D721Med (cell line): Measurements from ENCODE around the gene PRKN.

Experiments
- DNase-seq: peaks from one replicate; pipeline ENCODE4 v3.0.0; 2011; ENCODE audit warnings: low spot score; ENCODE audit not compliant: insufficient read length
- FAIRE-seq: peaks from 2 replicates; lab custom pipeline; 2011; peaks lifted over from hg19 to GRCh38; lab: Jason Lieb, UNC
- CTCF ChIP-seq: IDR thresholded peaks from 2 replicates; pipeline ENCODE4 v1.5.1; 2012; ENCODE audit warnings: mild to moderate bottlenecking, control low read depth; ENCODE audit not compliant: insufficient read depth; ENCODE audit errors: missing control alignments

PRKN gene

GRCh38 chr6:162697872-162698403 lies 29.6 kb downstream of the PRKN start:
- no peak for FAIRE-seq
- DNase-seq: no peak
- TF ChIP-seq CTCF: no peak

GRCh38 chr6:162690158-162690557 lies 37.4 kb downstream of the PRKN start:
- DNase-seq (no peak), FAIRE-seq (no peak)
- no peak for TF ChIP-seq CTCF

- DNase-seq (no peak), FAIRE-seq (no peak)
- no peak for TF ChIP-seq CTCF
These were observed 38.7 kb downstream of the PRKN start for GRCh38 chr6:162688751-162689345.

- no peak for DNase-seq
- TF ChIP-seq CTCF: no peak
- FAIRE-seq: no peak
These were observed 42.0 kb downstream of the PRKN start for GRCh38 chr6:162685586-162685985.

- FAIRE-seq: no peak
- DNase-seq: no peak
- no peak for TF ChIP-seq CTCF
These were observed 42.6 kb downstream of the PRKN start for GRCh38 chr6:162684961-162685360.

- DNase-seq (no peak), FAIRE-seq (no peak)
- no peak for TF ChIP-seq CTCF
These were observed 43.5 kb downstream of the PRKN start for GRCh38 chr6:162684052-162684451.

- DNase-seq (no peak), FAIRE-seq (no peak)
- no peak for TF ChIP-seq CTCF
These were observed 44.4 kb downstream of the PRKN start for GRCh38 chr6:162683135-162683534.
